GM19372 (cell line): Measurements from ENCODE around the gene ITGA3.

Experiments
- ATAC-seq: cut with Tn5 transposase; IDR thresholded peaks from one replicate; pipeline ENCODE4 v1.9.1; 2021; ENCODE audit warnings: mild to moderate bottlenecking, low read depth, moderate library complexity; ENCODE audit not compliant: unreplicated experiment

Gene ITGA3

GRCh38 chr17:50055426-50056216, at the start of gene ITGA3:
ITGA3 (plus strand) TSS chr17:50056110; CDS start chr17:50056440, 330 bp downstream.
- no peak for ATAC-seq

DNA sequence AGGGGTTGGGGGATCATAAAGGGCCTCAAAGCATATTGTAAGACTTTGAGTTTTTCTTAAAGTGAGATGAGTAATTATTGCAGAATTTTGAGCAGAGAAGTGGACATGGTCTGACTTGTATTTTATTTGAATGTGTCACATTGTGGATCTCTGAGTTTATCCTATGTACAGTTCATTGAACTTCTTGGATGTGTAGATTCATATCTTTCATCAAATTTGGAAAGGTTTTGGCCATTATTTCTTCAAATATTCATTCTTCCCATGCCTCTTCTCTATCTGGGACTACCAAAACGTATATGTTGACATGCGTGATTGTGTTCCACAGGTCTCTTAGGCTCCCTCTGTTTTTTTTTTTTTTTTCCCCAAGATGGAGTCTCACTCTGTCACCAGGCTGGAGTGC, 46.6 kb upstream of the ITGA3 start:
- ATAC-seq: no peak

DNA sequence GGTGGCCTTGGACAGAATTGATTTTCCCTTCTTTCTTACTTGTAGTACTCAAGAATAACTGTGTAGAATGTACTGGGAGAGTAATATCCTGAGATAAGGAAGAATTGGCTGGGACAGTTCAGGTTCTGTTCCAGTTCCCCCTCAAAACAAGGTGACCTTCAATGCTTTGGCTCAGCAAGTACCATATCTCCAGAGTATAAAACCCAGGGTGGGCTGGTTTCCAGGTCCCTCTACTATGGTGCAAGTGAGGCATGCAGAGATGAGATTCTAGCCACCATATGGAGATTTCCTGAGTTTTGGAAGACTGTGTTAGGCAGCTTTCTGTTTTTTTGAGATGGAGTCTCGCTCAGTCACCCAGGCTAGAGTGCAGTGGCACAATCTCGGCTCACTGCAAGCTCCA, 42.8 kb upstream of the ITGA3 start:
- ATAC-seq: no peak

DNA sequence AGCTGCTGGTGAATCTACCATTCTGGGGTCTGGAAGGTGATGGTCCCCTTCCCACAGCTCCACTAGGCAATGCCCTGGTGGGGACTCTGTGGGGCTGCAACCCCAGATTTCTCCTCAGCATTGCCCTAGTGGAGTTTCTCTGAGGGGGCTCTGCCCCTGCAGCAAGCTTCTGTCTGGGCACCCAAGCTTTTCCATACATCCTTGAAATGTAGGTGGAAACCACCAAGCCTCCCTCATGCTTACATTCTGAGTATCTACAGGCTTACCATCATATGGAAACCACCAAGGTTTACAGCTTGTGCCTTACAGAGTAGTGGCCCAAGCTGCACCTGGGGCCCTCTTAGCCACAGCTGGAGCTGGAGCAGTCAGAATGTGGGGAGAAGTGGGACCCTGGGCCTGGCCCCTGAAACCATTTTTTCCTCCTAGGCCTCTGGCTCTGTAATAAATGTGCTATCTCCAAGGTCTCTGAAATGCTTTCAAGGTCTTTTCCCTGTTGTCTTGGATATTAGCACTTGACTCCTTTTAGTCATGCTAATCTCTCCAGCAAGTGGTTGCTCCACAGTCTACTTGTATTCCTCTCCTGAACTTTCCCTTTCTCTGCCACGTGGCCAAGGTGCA, 41.3 kb upstream of the ITGA3 start:
- no peak for ATAC-seq

GRCh38 chr17:50015146-50015545, 40.8 kb upstream of the ITGA3 start:
- ATAC-seq: no peak

DNA sequence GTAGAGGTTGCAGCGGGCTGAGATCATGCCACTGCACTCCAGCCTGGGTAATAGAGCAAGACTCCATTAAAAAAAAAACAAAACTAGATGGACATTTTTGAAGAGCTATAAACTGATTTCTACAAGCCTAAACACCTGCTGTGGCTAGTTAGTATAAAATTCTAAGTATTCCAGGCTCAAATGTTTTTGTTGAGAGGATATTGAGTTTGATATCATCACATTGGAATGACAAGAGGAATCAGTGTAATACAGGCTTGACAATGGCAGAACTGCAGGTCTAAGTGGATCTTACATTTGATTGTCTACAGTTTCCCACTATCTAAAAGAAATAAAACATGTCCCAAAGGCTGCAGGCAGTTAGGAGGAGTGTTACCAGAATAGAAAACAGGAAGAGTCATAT, 37.0 kb upstream of the ITGA3 start:
- no peak for ATAC-seq

DNA sequence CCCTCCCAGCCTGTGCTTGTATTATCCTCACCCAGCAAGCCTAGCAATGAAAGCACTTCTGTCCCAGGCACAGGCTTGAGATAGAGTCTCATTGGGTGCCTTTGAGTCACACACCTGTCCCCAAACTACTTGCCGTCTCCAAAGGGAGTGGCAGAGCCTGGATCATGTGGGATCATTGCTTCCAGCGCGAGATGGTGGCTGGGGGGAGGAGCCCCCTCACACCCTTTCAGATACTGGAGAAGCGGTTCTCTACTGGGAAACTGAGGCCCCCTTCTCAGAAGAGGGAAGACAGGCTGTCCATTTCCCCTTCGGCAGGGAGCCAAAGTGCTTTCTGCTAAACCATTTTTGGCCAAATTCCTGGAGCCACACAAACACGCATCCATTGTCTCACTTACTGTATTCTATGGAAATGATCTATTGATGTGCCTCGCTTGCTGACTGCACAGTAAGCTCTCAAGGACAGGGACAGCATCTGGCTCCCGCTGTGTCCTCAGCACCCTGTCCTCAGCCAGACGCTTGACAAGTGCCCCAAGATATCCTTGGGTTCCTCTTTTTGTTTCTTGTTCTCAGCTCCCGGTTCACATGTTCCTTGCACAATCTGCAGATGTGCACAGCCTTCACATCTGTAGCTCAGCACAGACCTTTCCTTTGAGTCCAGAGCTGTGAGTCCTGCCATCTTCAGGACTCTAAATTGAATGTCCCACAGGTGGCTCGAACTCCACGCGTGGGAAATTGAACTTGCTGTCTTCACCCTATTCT, 34.9 kb upstream of the ITGA3 start:
- no peak for ATAC-seq

GRCh38 chr17:50021681-50022370, 34.1 kb upstream of the ITGA3 start:
- no peak for ATAC-seq

- no peak for ATAC-seq
Measured at GRCh38 chr17:50022463-50023130, 33.3 kb upstream of the ITGA3 start.

- ATAC-seq: no peak
Measured at GRCh38 chr17:50023520-50023919, 32.4 kb upstream of the ITGA3 start.

GRCh38 chr17:50024808-50025207, 31.1 kb upstream of the ITGA3 start:
- no peak for ATAC-seq

GRCh38 chr17:50026046-50026675, 29.7 kb upstream of the ITGA3 start:
- ATAC-seq: no peak

DNA sequence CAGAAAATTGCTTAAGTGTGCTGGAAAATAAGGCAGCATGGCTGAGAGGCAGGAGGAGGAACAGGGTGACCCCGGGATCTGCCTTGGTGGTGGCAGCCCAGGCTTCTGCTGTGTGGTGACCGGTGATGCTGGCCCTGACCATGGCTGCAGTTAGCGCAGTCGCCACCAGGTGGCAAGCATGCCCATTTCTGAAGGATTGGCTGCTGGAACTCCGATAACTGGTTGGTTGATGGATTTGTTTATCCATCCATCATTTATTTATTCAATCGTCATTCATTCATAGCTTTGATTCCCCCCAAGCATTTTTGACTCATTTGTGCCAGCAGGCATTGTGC, 29.1 kb upstream of the ITGA3 start:
- no peak for ATAC-seq

GRCh38 chr17:50027172-50027880, 28.6 kb upstream of the ITGA3 start:
- no peak for ATAC-seq

DNA sequence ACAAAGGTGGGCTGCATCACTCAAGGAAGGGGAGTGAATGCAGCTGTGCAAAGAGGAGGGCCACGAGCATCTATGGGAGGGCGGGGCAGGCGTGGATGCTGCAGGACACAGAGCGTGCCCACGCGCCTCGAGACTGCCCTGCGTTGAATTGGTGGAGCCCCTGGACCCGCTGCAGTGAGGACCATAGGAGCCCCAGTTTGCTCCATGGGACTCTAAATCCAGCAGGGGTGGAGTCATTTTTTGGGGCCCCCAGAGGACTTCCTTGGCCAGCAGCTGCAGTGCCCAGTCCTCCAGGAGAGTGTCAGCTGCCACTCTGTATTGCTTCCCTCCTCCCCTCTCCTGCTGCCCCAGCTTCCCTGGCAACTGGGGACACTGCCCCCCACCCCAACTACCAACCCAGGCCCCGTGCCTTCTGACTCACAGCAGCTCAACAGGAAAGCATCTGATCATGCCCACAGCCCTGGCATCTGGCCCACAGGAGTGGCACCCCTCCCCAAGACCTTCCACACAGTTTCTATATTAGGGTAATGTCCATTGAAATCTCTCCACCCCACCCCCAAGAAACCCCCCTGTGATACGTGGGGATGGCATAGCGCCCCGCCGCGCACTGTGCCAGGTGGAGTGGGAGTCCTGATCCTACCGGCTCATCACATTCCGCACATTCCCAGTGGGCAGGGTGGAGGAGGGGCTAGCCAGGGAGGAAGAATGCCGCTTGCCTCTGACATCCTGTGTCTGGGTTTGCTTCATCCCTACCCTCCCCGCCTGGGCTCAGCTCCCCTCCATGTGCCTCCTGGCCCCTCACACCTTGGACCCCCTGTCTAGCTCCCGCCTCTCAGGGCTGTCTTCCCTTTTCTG, 27.8 kb upstream of the ITGA3 start:
- no peak for ATAC-seq

DNA sequence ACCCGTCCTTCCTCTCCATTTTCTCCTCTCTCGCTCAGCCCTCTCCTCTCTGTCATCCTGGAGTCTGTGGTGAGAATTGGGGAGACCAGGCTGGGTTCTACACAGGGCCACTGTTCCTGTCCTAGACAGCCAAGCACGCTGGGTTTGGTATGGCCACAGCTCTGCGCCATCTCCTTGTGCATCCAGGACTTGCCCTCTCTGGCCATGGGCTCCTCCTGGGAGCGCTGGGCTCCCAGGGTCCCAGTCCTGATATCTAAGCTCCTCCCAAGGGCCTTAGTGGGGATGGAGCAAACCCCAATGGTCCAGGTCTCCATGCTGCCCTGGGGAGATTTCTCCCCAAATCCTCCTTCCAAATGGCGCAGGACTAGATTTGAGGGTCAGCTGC, 27.2 kb upstream of the ITGA3 start:
- no peak for ATAC-seq

DNA sequence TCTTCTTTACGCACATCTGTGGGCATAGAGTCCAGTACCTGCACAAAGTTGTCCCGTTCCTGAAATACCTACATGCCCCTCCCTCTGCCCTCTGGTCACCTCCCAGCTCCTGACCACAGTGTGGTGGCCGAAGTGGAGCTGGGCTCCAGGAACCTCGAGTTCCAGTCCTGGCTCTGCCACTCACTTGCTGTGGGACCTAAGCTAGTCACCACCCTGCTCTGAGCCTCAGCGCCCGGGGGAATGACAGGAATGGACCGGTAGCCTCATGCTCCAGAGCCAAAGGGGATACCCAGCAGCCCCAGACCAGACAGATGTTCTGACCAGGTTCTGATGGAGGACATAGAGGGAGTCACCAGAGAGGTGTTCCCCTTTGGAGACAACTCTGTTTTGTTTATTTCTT, 26.7 kb upstream of the ITGA3 start:
- no peak for ATAC-seq

DNA sequence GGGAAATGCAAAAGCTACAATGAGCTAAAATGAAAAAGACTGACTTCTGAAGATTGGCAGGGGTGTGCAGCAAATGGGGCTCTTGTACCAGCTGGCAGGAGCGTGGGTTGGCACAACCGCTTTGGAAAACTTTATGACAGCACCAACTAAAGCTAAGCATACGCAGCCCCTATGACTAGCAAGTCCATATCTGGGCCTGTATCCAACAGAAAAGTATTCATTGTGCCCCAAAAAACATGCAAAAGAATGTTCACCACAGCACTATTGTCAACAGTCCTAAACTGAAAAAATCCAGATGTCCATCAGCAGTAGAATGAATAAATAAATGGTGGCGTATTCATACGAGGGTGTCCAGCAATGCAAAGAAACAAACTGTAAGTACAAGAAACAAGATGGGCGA, 22.6 kb upstream of the ITGA3 start:
- no peak for ATAC-seq
